ENCODE measurements around the gene TMTC1. TPM values are rescaled to one million over a fixed set of nuclear protein-coding genes. Genes with fewer than 3 reads are reported as not detected.

TMTC1 gene
- total and polyA plus RNA-seq, 8 donors: 0.85 to 37.7 (median 1.9) TPM

- intact Hi-C loops (cut with DNase I): no loop called here
- no peak for TF ChIP-seq CTCF (IDR thresholded peaks at IDR 0.05)
- no peak overlapping the region for H3K4me3 ChIP-seq
- DNase-seq (no peak), ATAC-seq (no peak)
- no peaks in the 10 kb centered on the region for H3K9me3 ChIP-seq
- no peaks in the 10 kb centered on the region for H3K27me3 ChIP-seq
- H3K36me3 ChIP-seq: no peaks in the 10 kb centered on the region
- H3K27ac ChIP-seq: peak overlapping the region; percentile 17 to 31
- H3K4me1 ChIP-seq: peaks cover 0 to 13% of the 10 kb centered on the region in 2 donors
These were observed 201.6 kb downstream of the TMTC1 start for GRCh38 chr12:29582146-29582545.

- no peak for DNase-seq
- H3K9me3 ChIP-seq: no peaks in the 10 kb centered on the region
- H3K36me3 ChIP-seq: no peaks in the 10 kb centered on the region
- no peak for ATAC-seq
- peaks cover 0 to 13% of the 10 kb centered on the region in 2 donors for H3K4me1 ChIP-seq
- no peak for TF ChIP-seq CTCF (IDR thresholded peaks at IDR 0.05)
- H3K27me3 ChIP-seq: no peaks in the 10 kb centered on the region
- H3K27ac ChIP-seq: peak overlapping the region in 1 of 2 donors; percentile 31
- intact Hi-C loops (cut with DNase I): no loop called here
- no peak overlapping the region for H3K4me3 ChIP-seq
These were observed 202.1 kb downstream of the TMTC1 start for GRCh38 chr12:29581631-29582030.

- ATAC-seq: no peak
- H3K4me1 ChIP-seq: peaks cover 0 to 13% of the 10 kb centered on the region in 2 donors
- intact Hi-C loops (cut with DNase I): no loop called here
- H3K9me3 ChIP-seq: no peaks in the 10 kb centered on the region
- no peaks in the 10 kb centered on the region for H3K36me3 ChIP-seq
- no peak for DNase-seq
- H3K27me3 ChIP-seq: no peaks in the 10 kb centered on the region
- H3K27ac ChIP-seq: no peak overlapping the region
- H3K4me3 ChIP-seq: no peak overlapping the region
- no peak for TF ChIP-seq CTCF (IDR thresholded peaks at IDR 0.05)
These were observed 202.8 kb downstream of the TMTC1 start for GRCh38 chr12:29580971-29581370.

GRCh38 chr12:29578731-29579130 is 205.0 kb downstream of the TMTC1 start:
- DNase-seq (no peak), ATAC-seq (no peak)
- H3K4me3 ChIP-seq: no peak overlapping the region
- H3K4me1 ChIP-seq: peaks cover 0 to 13% of the 10 kb centered on the region in 2 donors
- H3K9me3 ChIP-seq: no peaks in the 10 kb centered on the region
- no peaks in the 10 kb centered on the region for H3K36me3 ChIP-seq
- H3K27ac ChIP-seq: peak overlapping the region in 1 of 2 donors; percentile 14
- TF ChIP-seq CTCF (IDR thresholded peaks at IDR 0.05): no peak
- no peaks in the 10 kb centered on the region for H3K27me3 ChIP-seq
- intact Hi-C loops (cut with DNase I): no loop called here

GRCh38 chr12:29578070-29578469 is 205.7 kb downstream of the TMTC1 start:
- DNase-seq (no peak), ATAC-seq (no peak)
- Histone ChIP-seq H3K36me3 (no peaks in the 10 kb centered on the region), H3K4me3 (no peak overlapping the region), H3K27ac (peak overlapping the region in 1 of 2 donors; percentile 14), H3K4me1 (peaks cover 0 to 13% of the 10 kb centered on the region in 2 donors), H3K27me3 (no peaks in the 10 kb centered on the region), H3K9me3 (no peaks in the 10 kb centered on the region)
- intact Hi-C loops (cut with DNase I): no loop called here
- no peak for TF ChIP-seq CTCF (IDR thresholded peaks at IDR 0.05)
